DND-41 (cell line): ENCODE data around the gene FUNDC2.

Source experiments
- ATAC-seq: fragments of 200-7000 bp; cut with Tn5 transposase; 3 replicates; pipeline ENCODE4 v1.9.1; 2021; ENCODE audit warnings: low read depth; ENCODE audit not compliant: insufficient read depth
- DNase-seq: peaks from one replicate; pipeline ENCODE4 v3.0.0-alpha.2; 2020
- H2AFZ ChIP-seq: 2 replicates; pipeline ENCODE4 v1.6.0; 2012; ENCODE audit warnings: low read depth, low read length
- H3K27ac ChIP-seq: 2 replicates; pipeline ENCODE4 v1.5.1; 2012; ENCODE audit warnings: low read length, inconsistent platforms
- H3K27me3 ChIP-seq: fragments of 200-600 bp; sonication (generic); 2 replicates; pipeline ENCODE4 v1.6.0; 2012; ENCODE audit warnings: low read length, mild to moderate bottlenecking, inconsistent platforms; ENCODE audit not compliant: insufficient read depth, poor library complexity
- H3K36me3 ChIP-seq: 2 replicates; pipeline ENCODE4 v1.5.1; 2012; ENCODE audit warnings: low read length, inconsistent platforms; ENCODE audit not compliant: insufficient read depth
- H3K4me1 ChIP-seq: 2 replicates; pipeline ENCODE4 v1.5.1; 2012; ENCODE audit warnings: mild to moderate bottlenecking, low read length; ENCODE audit not compliant: insufficient read depth
- H3K4me2 ChIP-seq: 2 replicates; pipeline ENCODE4 v1.6.0; 2012; ENCODE audit warnings: mild to moderate bottlenecking, moderate library complexity, low read length, inconsistent platforms; ENCODE audit not compliant: insufficient read depth
- H3K4me3 ChIP-seq, 2 experiments: fragments of 200-600 bp in 1 of 2; shearing (Covaris generic) in 1 of 2; 2 replicates each; pipeline ENCODE4 v1.5.1; 2012 to 2016; ENCODE audit warnings: inconsistent platforms in 2 of 2, low read length in 2 of 2, mild to moderate bottlenecking in 2 of 2, low read depth in 1 of 2, moderate library complexity in 1 of 2
- H3K79me2 ChIP-seq: 2 replicates; pipeline ENCODE4 v1.6.0; 2012; ENCODE audit warnings: low read length, inconsistent platforms; ENCODE audit not compliant: insufficient read depth
- H3K9ac ChIP-seq: 2 replicates; pipeline ENCODE4 v1.6.0; 2012; ENCODE audit warnings: low read depth, mild to moderate bottlenecking, inconsistent platforms, low read length, moderate library complexity
- H3K9me3 ChIP-seq: 2 replicates; pipeline ENCODE4 v1.5.1; 2012; ENCODE audit warnings: low read length, moderate library complexity, mild to moderate bottlenecking, inconsistent platforms; ENCODE audit not compliant: insufficient read depth, severe bottlenecking
- H4K20me1 ChIP-seq: 2 replicates; pipeline ENCODE4 v1.6.0; 2012; ENCODE audit warnings: low read length; ENCODE audit not compliant: insufficient read depth
- CTCF ChIP-seq: IDR thresholded peaks from 2 replicates; pipeline ENCODE4 v1.5.1; 2012; ENCODE audit warnings: borderline replicate concordance, low read length, moderate library complexity, mild to moderate bottlenecking; ENCODE audit not compliant: poor library complexity, severe bottlenecking; ENCODE audit errors: extremely low read depth
- EZH2 ChIP-seq: IDR thresholded peaks from 3 replicates; pipeline ENCODE4 v1.6.1; 2012; ENCODE audit warnings: borderline replicate concordance, low read depth, mild to moderate bottlenecking, moderate library complexity, low read length, inconsistent platforms; ENCODE audit not compliant: severe bottlenecking

The FUNDC2 gene

GRCh38 chrX:155055494-155055893 lies 28.9 kb downstream of the FUNDC2 start:
- Histone ChIP-seq H2AFZ (no peak overlapping the region), H3K27me3 (no peaks in the 10 kb centered on the region), H3K9me3 (no peaks in the 10 kb centered on the region), H3K79me2 (no peaks in the 10 kb centered on the region), H3K27ac (no peak overlapping the region), H3K36me3 (peaks cover 46% of the 10 kb centered on the region), H3K9ac (no peak overlapping the region), H3K4me1 (peaks cover 8% of the 10 kb centered on the region), H3K4me2 (no peak overlapping the region), H4K20me1 (no peaks in the 10 kb centered on the region), H3K4me3 (no peak overlapping the region)
- ATAC-seq (no peak), DNase-seq (no peak)
- no peak for TF ChIP-seq CTCF

GRCh38 chrX:155056471-155056870 lies 29.8 kb downstream of the FUNDC2 start:
- Histone ChIP-seq H3K4me2 (no peak overlapping the region), H3K9ac (no peak overlapping the region), H3K4me1 (peaks cover 8% of the 10 kb centered on the region), H3K79me2 (no peaks in the 10 kb centered on the region), H3K36me3 (peaks cover 46% of the 10 kb centered on the region), H2AFZ (no peak overlapping the region), H3K4me3 (no peak overlapping the region), H3K27me3 (no peaks in the 10 kb centered on the region), H3K27ac (no peak overlapping the region), H3K9me3 (no peaks in the 10 kb centered on the region), H4K20me1 (no peaks in the 10 kb centered on the region)
- no peak for TF ChIP-seq CTCF
- no peak for TF ChIP-seq EZH2
- ATAC-seq (no peak), DNase-seq (no peak)

GRCh38 chrX:155056877-155057792 lies 30.5 kb downstream of the FUNDC2 start:
- TF ChIP-seq EZH2: no peak
- peak; percentile 83 for TF ChIP-seq CTCF
- Histone ChIP-seq H3K27me3 (no peaks in the 10 kb centered on the region), H3K79me2 (no peaks in the 10 kb centered on the region), H4K20me1 (no peaks in the 10 kb centered on the region), H3K9ac (no peak overlapping the region), H3K27ac (peak overlapping the region; percentile 27; the same call in 1 of the 2 replicates), H3K36me3 (peaks cover 44% of the 10 kb centered on the region), H3K4me1 (peaks cover 8% of the 10 kb centered on the region), H3K4me3 (no peak overlapping the region), H3K9me3 (no peaks in the 10 kb centered on the region), H2AFZ (no peak overlapping the region), H3K4me2 (peak overlapping the region; percentile 58)
- ATAC-seq (peak; percentile 87), DNase-seq (peak; percentile 53)
